ENCODE data around the gene UGCG. TPM values are rescaled to one million over a fixed set of nuclear protein-coding genes. Genes with fewer than 3 reads are reported as not detected.
"Not testable (repeated sequence)": the region's sequence is repeated elsewhere in the genome, so short reads cannot be mapped to it uniquely, and the experiment has no call there.

UGCG gene
- total and polyA plus RNA-seq, 2 donors (not counting 1 experiment from before 2014, with no cell fraction given), result 23.9 to 53.5 TPM

DNA sequence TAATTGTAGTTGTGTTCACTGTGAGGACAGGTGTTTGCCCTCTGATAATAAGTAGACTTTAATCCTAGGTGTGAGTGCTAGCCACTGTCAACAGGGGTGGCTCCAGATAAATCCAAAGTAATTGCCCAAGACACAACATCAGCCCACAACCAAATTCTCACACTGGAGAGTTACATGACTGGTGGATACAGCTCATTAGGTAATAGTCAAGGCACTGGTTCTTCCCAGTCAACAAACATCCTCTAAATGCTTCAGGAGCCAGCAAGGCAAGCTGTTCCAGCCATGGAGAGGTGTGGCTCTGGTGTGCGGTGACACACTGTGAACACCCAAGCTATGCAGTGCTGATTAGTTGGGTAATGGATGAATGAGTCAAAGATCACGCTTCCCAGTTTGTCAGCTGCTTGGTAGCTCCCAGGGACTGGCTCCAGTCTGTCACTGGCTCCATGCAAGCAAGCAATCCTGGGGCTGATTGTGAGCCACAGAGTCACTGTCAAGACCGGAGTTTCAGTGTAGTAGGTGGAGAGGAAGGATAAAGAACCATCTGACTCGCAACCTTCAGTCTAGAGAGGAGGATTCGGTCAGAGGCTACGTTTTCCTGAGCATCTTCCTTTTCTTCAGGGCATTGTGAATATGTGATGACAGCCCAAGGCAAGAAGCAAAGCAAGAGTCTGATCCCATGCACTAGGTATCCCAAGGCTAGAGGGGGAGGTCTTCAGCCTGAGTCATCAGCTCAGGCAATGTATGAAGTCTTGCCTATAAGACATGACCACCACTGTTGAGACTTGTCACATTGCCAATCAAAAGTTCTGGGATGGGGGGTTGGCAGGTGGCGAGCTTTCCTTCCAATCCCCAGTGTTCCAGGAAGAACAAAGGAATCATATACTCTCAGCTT lies 63.1 kb downstream of the UGCG start:
- H3K4me3 Mint-ChIP-seq, result no peak overlapping the region
- no peak overlapping the region for H3K27ac ChIP-seq (ENCODE audit: low read length in 2 of 2)
- no peaks in the 10 kb centered on the region for H3K36me3 ChIP-seq (replicated peaks in 1 of 2; ENCODE audit: control extremely low read depth in 1 of 2, control insufficient read depth in 1 of 2, extremely low read depth in 1 of 2, insufficient read depth in 2 of 2, low read length in 1 of 2)
- ChIA-PET POLR2A (no interaction called here), CTCF (interaction anchor here (0.8 to 1.1 kb wide), 2 partner anchors 115 to 198 kb away, joined by 3 to 4 read pairs; no protein-coding TSS in a partner anchor)
- intact Hi-C loops (cut with micrococcal nuclease), result no loop called here
- no peaks in the 10 kb centered on the region for H3K9me3 Mint-ChIP-seq (ENCODE audit: insufficient read depth)
- no peak overlapping the region for H3K4me2 ChIP-seq (replicated peaks; ENCODE audit: low read depth, low read length, poor library complexity, severe bottlenecking)
- peaks cover 42% of the 10 kb centered on the region for H3K4me1 Mint-ChIP-seq
- TF ChIP-seq, protein P1, sequence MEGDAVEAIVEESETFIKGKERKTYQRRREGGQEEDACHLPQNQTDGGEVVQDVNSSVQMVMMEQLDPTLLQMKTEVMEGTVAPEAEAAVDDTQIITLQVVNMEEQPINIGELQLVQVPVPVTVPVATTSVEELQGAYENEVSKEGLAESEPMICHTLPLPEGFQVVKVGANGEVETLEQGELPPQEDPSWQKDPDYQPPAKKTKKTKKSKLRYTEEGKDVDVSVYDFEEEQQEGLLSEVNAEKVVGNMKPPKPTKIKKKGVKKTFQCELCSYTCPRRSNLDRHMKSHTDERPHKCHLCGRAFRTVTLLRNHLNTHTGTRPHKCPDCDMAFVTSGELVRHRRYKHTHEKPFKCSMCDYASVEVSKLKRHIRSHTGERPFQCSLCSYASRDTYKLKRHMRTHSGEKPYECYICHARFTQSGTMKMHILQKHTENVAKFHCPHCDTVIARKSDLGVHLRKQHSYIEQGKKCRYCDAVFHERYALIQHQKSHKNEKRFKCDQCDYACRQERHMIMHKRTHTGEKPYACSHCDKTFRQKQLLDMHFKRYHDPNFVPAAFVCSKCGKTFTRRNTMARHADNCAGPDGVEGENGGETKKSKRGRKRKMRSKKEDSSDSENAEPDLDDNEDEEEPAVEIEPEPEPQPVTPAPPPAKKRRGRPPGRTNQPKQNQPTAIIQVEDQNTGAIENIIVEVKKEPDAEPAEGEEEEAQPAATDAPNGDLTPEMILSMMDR (IDR thresholded peaks at IDR 0.05), result no peak
- TF ChIP-seq EZH2 (IDR thresholded peaks at IDR 0.05; ENCODE audit: borderline replicate concordance, insufficient read depth, low read depth, low read length, poor library complexity, severe bottlenecking), result no peak
- no peaks in the 10 kb centered on the region for H3K9me3 ChIP-seq (ENCODE audit: control extremely low read depth in 1 of 3, control insufficient read depth in 2 of 3, insufficient read depth in 1 of 3, low read length in 2 of 3)
- no peaks in the 10 kb centered on the region for H3K27me3 ChIP-seq (replicated peaks in 1 of 4; ENCODE audit: control extremely low read depth in 1 of 4, control insufficient read depth in 3 of 4, insufficient read depth in 4 of 4, low read length in 3 of 4)
- no peaks in the 10 kb centered on the region for H4K20me1 ChIP-seq (ENCODE audit: control insufficient read depth, insufficient read depth, low read length, poor library complexity, severe bottlenecking)
- H3K79me2 ChIP-seq (ENCODE audit: control insufficient read depth, insufficient read depth, low read length), result no peaks in the 10 kb centered on the region
- WGBS (ENCODE audit: insufficient coverage), result 92% methylated on average over 5 of the region's 7 CpGs
- peaks cover 31 to 40% of the 10 kb centered on the region in 2 donors for H3K4me1 ChIP-seq (ENCODE audit: control insufficient read depth in 2 of 2, insufficient read depth in 2 of 2, low read length in 2 of 2)
- DNase-seq (no peak), ATAC-seq (ENCODE audit: low read depth) (no peak)
- H3K27me3 Mint-ChIP-seq, result no peaks in the 10 kb centered on the region
- no peak overlapping the region for H3K4me3 ChIP-seq (ENCODE audit: control extremely low read depth in 1 of 5, extremely low read depth in 1 of 5, insufficient read depth in 1 of 5, low read depth in 2 of 5, low read length in 4 of 5)
- H3K9ac ChIP-seq (ENCODE audit: low read length), result no peak overlapping the region
- H3K27ac Mint-ChIP-seq, result no peak overlapping the region
- H2AFZ ChIP-seq (ENCODE audit: insufficient read depth, low read depth, low read length, poor library complexity, severe bottlenecking), result no peak overlapping the region

DNA sequence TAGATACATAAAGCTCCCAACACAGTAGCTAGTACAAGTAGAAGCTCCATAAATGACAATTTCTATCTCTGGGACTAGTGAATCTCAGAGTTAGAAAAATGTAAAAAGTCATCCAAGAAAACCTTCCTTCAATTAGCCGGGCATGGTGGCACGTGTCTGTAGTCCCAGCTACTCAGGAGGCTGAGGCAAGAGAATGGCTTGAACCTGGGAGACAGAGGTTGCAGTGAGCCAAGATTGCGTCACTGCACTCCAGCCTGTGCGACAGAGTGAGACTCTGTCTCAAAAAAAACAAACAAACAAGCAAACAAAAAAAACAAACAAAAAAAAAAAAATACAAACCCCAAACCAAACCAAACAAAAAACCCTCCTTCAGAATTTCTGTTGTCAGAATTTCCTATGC lies 63.9 kb downstream of the UGCG start:
- H3K9me3 Mint-ChIP-seq (ENCODE audit: insufficient read depth); H3K4me3 ChIP-seq (ENCODE audit: control extremely low read depth in 1 of 5, extremely low read depth in 1 of 5, insufficient read depth in 1 of 5, low read depth in 2 of 5, low read length in 4 of 5); H3K4me2 ChIP-seq (replicated peaks; ENCODE audit: low read depth, low read length, poor library complexity, severe bottlenecking); H2AFZ ChIP-seq (ENCODE audit: insufficient read depth, low read depth, low read length, poor library complexity, severe bottlenecking); H3K79me2 ChIP-seq (ENCODE audit: control insufficient read depth, insufficient read depth, low read length); POLR2A ChIA-PET; H3K27ac Mint-ChIP-seq; H3K27ac ChIP-seq (ENCODE audit: low read length in 2 of 2); H3K27me3 ChIP-seq (replicated peaks in 1 of 4; ENCODE audit: control extremely low read depth in 1 of 4, control insufficient read depth in 3 of 4, insufficient read depth in 4 of 4, low read length in 3 of 4); H3K9me3 ChIP-seq (ENCODE audit: control extremely low read depth in 1 of 3, control insufficient read depth in 2 of 3, insufficient read depth in 1 of 3, low read length in 2 of 3); H4K20me1 ChIP-seq (ENCODE audit: control insufficient read depth, insufficient read depth, low read length, poor library complexity, severe bottlenecking); H3K9ac ChIP-seq (ENCODE audit: low read length); H3K36me3 ChIP-seq (replicated peaks in 1 of 2; ENCODE audit: control extremely low read depth in 1 of 2, control insufficient read depth in 1 of 2, extremely low read depth in 1 of 2, insufficient read depth in 2 of 2, low read length in 1 of 2); intact Hi-C loops (cut with micrococcal nuclease); DNase-seq; H3K27me3 Mint-ChIP-seq; ATAC-seq (ENCODE audit: low read depth); H3K4me3 Mint-ChIP-seq: not testable (repeated sequence)
- WGBS (ENCODE audit: insufficient coverage), result 100% methylated on average over 3 of the region's 4 CpGs
- peaks cover 27 to 36% of the 10 kb centered on the region in 2 donors for H3K4me1 ChIP-seq (ENCODE audit: control insufficient read depth in 2 of 2, insufficient read depth in 2 of 2, low read length in 2 of 2)
- H3K4me1 Mint-ChIP-seq, result peaks cover 42% of the 10 kb centered on the region
- CTCF ChIA-PET, result interaction anchor here (0.5 to 1.1 kb wide), 3 partner anchors 10 to 198 kb away, joined by 3 to 4 read pairs (median 3); no protein-coding TSS in a partner anchor

Measured in B cell (primary cell).